Measurements from ENCODE around the gene NACA2. TPM values are rescaled to one million over a fixed set of nuclear protein-coding genes. Genes with fewer than 3 reads are reported as not detected.

The NACA2 gene
- total and polyA plus RNA-seq, 2 donors (not counting 1 experiment from before 2014, with no cell fraction given), result not detected

GRCh38 chr17:61625564-61625963 is 34.5 kb upstream of the NACA2 start:
- Mint-ChIP-seq H3K4me3 (no peak overlapping the region), H3K27me3 (peaks cover 20% of the 10 kb centered on the region), H3K4me1 (no peaks in the 10 kb centered on the region), H3K9me3 (ENCODE audit: insufficient read depth) (no peaks in the 10 kb centered on the region), H3K27ac (no peak overlapping the region)
- DNase-seq (no peak), ATAC-seq (ENCODE audit: low read depth) (no peak)
- no peaks in the 10 kb centered on the region for H3K79me2 ChIP-seq (ENCODE audit: control insufficient read depth, insufficient read depth, low read length)
- TF ChIP-seq CTCF (IDR thresholded peaks at IDR 0.05), result no peak
- no peak for TF ChIP-seq EZH2 (IDR thresholded peaks at IDR 0.05; ENCODE audit: borderline replicate concordance, insufficient read depth, low read depth, low read length, poor library complexity, severe bottlenecking)
- peaks cover 0 to 5% (median 1%) of the 10 kb centered on the region in 4 experiments for H3K27me3 ChIP-seq (replicated peaks in 1 of 4; ENCODE audit: control extremely low read depth in 1 of 4, control insufficient read depth in 3 of 4, insufficient read depth in 4 of 4, low read length in 3 of 4)
- WGBS (ENCODE audit: insufficient coverage), result 100% methylated on average over 2 of the region's 5 CpGs
- no peak overlapping the region for H3K9ac ChIP-seq (ENCODE audit: low read length)
- no peak overlapping the region for H2AFZ ChIP-seq (ENCODE audit: insufficient read depth, low read depth, low read length, poor library complexity, severe bottlenecking)
- H3K9me3 ChIP-seq (ENCODE audit: control extremely low read depth in 1 of 3, control insufficient read depth in 2 of 3, insufficient read depth in 1 of 3, low read length in 2 of 3), result peaks cover 0 to 2% (median 0%) of the 10 kb centered on the region in 3 donors
- intact Hi-C loops (cut with micrococcal nuclease), result no loop called here
- H4K20me1 ChIP-seq (ENCODE audit: control insufficient read depth, insufficient read depth, low read length, poor library complexity, severe bottlenecking), result no peaks in the 10 kb centered on the region
- no peak overlapping the region for H3K27ac ChIP-seq (ENCODE audit: low read length in 2 of 2)
- no peak overlapping the region for H3K4me2 ChIP-seq (replicated peaks; ENCODE audit: low read depth, low read length, poor library complexity, severe bottlenecking)
- H3K36me3 ChIP-seq (replicated peaks in 1 of 2; ENCODE audit: control extremely low read depth in 1 of 2, control insufficient read depth in 1 of 2, extremely low read depth in 1 of 2, insufficient read depth in 2 of 2, low read length in 1 of 2), result no peaks in the 10 kb centered on the region
- H3K4me1 ChIP-seq (ENCODE audit: control insufficient read depth in 2 of 2, insufficient read depth in 2 of 2, low read length in 2 of 2), result no peaks in the 10 kb centered on the region
- CTCF ChIA-PET, result interaction anchor here (0.7 kb wide), 1 partner anchor 8 kb away, joined by 3 read pairs; no protein-coding TSS in a partner anchor
- no peak overlapping the region for H3K4me3 ChIP-seq (ENCODE audit: control extremely low read depth in 1 of 5, extremely low read depth in 1 of 5, insufficient read depth in 1 of 5, low read depth in 2 of 5, low read length in 4 of 5)
- POLR2A ChIA-PET, result no interaction called here

GRCh38 chr17:61624951-61625350 is 33.9 kb upstream of the NACA2 start:
- intact Hi-C loops (cut with micrococcal nuclease), result no loop called here
- Histone ChIP-seq H3K4me3 (ENCODE audit: control extremely low read depth in 1 of 5, extremely low read depth in 1 of 5, insufficient read depth in 1 of 5, low read depth in 2 of 5, low read length in 4 of 5) (no peak overlapping the region), H3K27me3 (replicated peaks in 1 of 4; ENCODE audit: control extremely low read depth in 1 of 4, control insufficient read depth in 3 of 4, insufficient read depth in 4 of 4, low read length in 3 of 4) (peaks cover 0 to 5% (median 1%) of the 10 kb centered on the region in 4 experiments), H3K27ac (ENCODE audit: low read length in 2 of 2) (no peak overlapping the region), H3K36me3 (replicated peaks in 1 of 2; ENCODE audit: control extremely low read depth in 1 of 2, control insufficient read depth in 1 of 2, extremely low read depth in 1 of 2, insufficient read depth in 2 of 2, low read length in 1 of 2) (no peaks in the 10 kb centered on the region), H3K9ac (ENCODE audit: low read length) (no peak overlapping the region), H3K79me2 (ENCODE audit: control insufficient read depth, insufficient read depth, low read length) (no peaks in the 10 kb centered on the region), H3K4me2 (replicated peaks; ENCODE audit: low read depth, low read length, poor library complexity, severe bottlenecking) (no peak overlapping the region), H3K4me1 (ENCODE audit: control insufficient read depth in 2 of 2, insufficient read depth in 2 of 2, low read length in 2 of 2) (no peaks in the 10 kb centered on the region), H4K20me1 (ENCODE audit: control insufficient read depth, insufficient read depth, low read length, poor library complexity, severe bottlenecking) (no peaks in the 10 kb centered on the region), H2AFZ (ENCODE audit: insufficient read depth, low read depth, low read length, poor library complexity, severe bottlenecking) (no peak overlapping the region), H3K9me3 (ENCODE audit: control extremely low read depth in 1 of 3, control insufficient read depth in 2 of 3, insufficient read depth in 1 of 3, low read length in 2 of 3) (peaks cover 1 to 5% (median 3%) of the 10 kb centered on the region in 3 donors)
- POLR2A ChIA-PET, result no interaction called here
- no peak for DNase-seq
- peaks cover 19% of the 10 kb centered on the region for H3K27me3 Mint-ChIP-seq
- H3K27ac Mint-ChIP-seq, result no peak overlapping the region
- peaks cover 1% of the 10 kb centered on the region for H3K9me3 Mint-ChIP-seq (ENCODE audit: insufficient read depth)
- no CpG with 5 or more reads among the region's 1 CpG for WGBS (ENCODE audit: insufficient coverage)
- TF ChIP-seq CTCF (IDR thresholded peaks at IDR 0.05), result no peak
- no peak for TF ChIP-seq EZH2 (IDR thresholded peaks at IDR 0.05; ENCODE audit: borderline replicate concordance, insufficient read depth, low read depth, low read length, poor library complexity, severe bottlenecking)
- no peak for ATAC-seq (ENCODE audit: low read depth)
- no peaks in the 10 kb centered on the region for H3K4me1 Mint-ChIP-seq
- H3K4me3 Mint-ChIP-seq, result no peak overlapping the region
- CTCF ChIA-PET, result interaction anchor here (0.5 kb wide), 1 partner anchor 1374 kb away, joined by 3 read pairs; no protein-coding TSS in a partner anchor

Data from B cell (primary cell).